Kidney (tissue), 14 donors: Measurements from ENCODE around the gene LMAN1L. TPM values are rescaled to one million over a fixed set of nuclear protein-coding genes. Genes with fewer than 3 reads are reported as not detected.

ENCODE experiments used
- DNase-seq, 5 donors: peaks; one replicate each; pipeline ENCODE4 v3.0.0-alpha.2; 2013 to 2020
- FAIRE-seq: peaks from 2 replicates; lab custom pipeline; 2012; peaks lifted over from hg19 to GRCh38; lab: Jason Lieb, UNC
- H3K27ac ChIP-seq, 2 donors: one replicate each; pipeline ENCODE4 v1.7.0; 2013; ENCODE audit warnings: low read depth in 2 of 2, low read length in 2 of 2, inconsistent platforms in 1 of 2
- H3K27me3 ChIP-seq: one replicate; pipeline ENCODE4 v1.7.1; 2013; ENCODE audit warnings: low read length, inconsistent platforms; ENCODE audit not compliant: control insufficient read depth, insufficient read depth
- H3K36me3 ChIP-seq, 3 donors: one replicate each; pipeline versions ENCODE4 v1.7.0 to v1.7.1; 2013; ENCODE audit warnings: low read length in 3 of 3, control low read depth in 1 of 3, inconsistent platforms in 1 of 3; ENCODE audit not compliant: insufficient read depth in 3 of 3, control insufficient read depth in 2 of 3
- H3K4me1 ChIP-seq, 3 donors: one replicate each; pipeline versions ENCODE4 v1.7.0 to v1.7.1; 2013; ENCODE audit warnings: low read length in 3 of 3, inconsistent platforms in 1 of 3, low read depth in 1 of 3; ENCODE audit not compliant: control insufficient read depth in 2 of 3, insufficient read depth in 2 of 3
- H3K4me3 ChIP-seq, 3 donors: one replicate each; pipeline versions ENCODE4 v1.7.0 to v1.8.1; 2013; ENCODE audit warnings: low read length in 3 of 3, control low read depth in 1 of 3, inconsistent platforms in 1 of 3
- H3K9ac ChIP-seq, 3 donors: one replicate each; pipeline versions ENCODE4 v1.7.0 to v1.7.1; 2013; ENCODE audit warnings: low read length in 3 of 3, control low read depth in 1 of 3, inconsistent platforms in 1 of 3
- H3K9me3 ChIP-seq, 3 donors: one replicate each; pipeline versions ENCODE4 v1.7.0 to v1.7.1; 2013; ENCODE audit warnings: low read length in 3 of 3, control low read depth in 1 of 3, inconsistent platforms in 1 of 3; ENCODE audit not compliant: control insufficient read depth in 2 of 3, insufficient read depth in 1 of 3
- intact Hi-C: fragments of 100-400 bp; cut with DNase I; formaldehyde crosslinking; loops from one replicate; pipeline ENCODE4 v1.11.1; 2022
- polyA plus RNA-seq: library from polyadenylated mRNA; stranded (reverse); fragments of 350-450 nt; fragmentation: Illumina TruSeq; extraction: RNeasy Lipid Tissue Mini Kit (QIAGEN cat#74804); gene quantifications from one replicate; pipeline ENCODE4 v1.2.3, GENCODE V29; 2014; ENCODE audit warnings: low read depth, low replicate concordance; ENCODE audit not compliant: insufficient read depth
- total RNA-seq: library from RNA; stranded (reverse); fragmentation: NEBNext Ultra II Directional; extraction: Animal tissue kit (Norgen Biotek cat#: 25700); gene quantifications from one replicate; pipeline ENCODE4 v1.2.1, GENCODE V29; 2021
- TF ChIP-seq, protein P1 (sequence below): IDR thresholded peaks from 3 replicates; pipeline ENCODE4 v1.5.1; 2012; ENCODE audit warnings: mild to moderate bottlenecking, moderate library complexity, borderline replicate concordance; ENCODE audit not compliant: insufficient read depth; ENCODE audit errors: extremely low read depth
- donor health status: control.
- donor health status: control.
- donor health status: control.
- donor health status: control.
- donor health status: control.
- donor health status: DM: yes; HTN: yes; CAD: no.
- donor health status: Normal renal cell carcinoma (clear cell type).

The LMAN1L gene
- total and polyA plus RNA-seq, 2 donors from 2014 or later: not detected

DNA sequence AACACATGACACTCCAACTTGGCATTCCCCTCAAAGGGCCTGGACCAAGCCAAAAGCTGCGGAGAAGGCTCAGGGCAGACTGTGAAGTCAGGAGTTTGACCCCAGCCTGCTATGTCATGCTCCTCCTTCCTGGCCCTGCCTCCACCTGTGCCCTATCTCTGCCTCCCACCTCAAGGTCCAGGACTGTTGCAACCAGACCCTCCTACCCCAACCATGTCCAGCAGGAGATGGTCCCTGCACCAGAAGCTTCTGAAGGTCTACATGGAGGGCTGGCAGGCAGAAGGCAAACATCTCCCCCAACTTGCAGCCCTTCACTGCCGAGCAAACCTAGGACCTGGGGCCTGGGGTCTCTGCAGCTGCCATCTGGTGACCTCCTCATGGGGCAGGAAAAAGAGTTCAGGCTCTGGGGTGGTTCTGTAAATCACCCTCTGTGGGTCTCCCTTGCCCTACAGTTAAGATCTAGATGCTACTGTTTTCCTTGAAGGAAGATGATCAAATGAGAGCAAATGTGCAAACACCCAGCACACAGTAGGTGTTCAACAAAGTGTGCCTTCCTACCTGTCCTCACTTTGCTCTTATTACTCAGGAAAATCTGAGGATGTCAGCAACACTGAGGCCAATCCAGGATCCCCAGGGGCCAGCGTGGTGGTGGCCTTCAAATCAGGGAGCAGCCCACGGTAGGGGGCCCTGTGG is 42.3 kb upstream of the LMAN1L start:
- no peak overlapping the region for H3K9ac ChIP-seq
- H3K4me3 ChIP-seq: no peak overlapping the region
- FAIRE-seq: no peak
- H3K4me1 ChIP-seq: peaks cover 0 to 2% (median 0%) of the 10 kb centered on the region in 3 donors
- H3K27me3 ChIP-seq: no peaks in the 10 kb centered on the region
- TF ChIP-seq, protein P1, sequence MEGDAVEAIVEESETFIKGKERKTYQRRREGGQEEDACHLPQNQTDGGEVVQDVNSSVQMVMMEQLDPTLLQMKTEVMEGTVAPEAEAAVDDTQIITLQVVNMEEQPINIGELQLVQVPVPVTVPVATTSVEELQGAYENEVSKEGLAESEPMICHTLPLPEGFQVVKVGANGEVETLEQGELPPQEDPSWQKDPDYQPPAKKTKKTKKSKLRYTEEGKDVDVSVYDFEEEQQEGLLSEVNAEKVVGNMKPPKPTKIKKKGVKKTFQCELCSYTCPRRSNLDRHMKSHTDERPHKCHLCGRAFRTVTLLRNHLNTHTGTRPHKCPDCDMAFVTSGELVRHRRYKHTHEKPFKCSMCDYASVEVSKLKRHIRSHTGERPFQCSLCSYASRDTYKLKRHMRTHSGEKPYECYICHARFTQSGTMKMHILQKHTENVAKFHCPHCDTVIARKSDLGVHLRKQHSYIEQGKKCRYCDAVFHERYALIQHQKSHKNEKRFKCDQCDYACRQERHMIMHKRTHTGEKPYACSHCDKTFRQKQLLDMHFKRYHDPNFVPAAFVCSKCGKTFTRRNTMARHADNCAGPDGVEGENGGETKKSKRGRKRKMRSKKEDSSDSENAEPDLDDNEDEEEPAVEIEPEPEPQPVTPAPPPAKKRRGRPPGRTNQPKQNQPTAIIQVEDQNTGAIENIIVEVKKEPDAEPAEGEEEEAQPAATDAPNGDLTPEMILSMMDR: no peak
- H3K9me3 ChIP-seq: no peaks in the 10 kb centered on the region
- DNase-seq: no peak
- intact Hi-C loops: loop anchor here (5.0 kb wide), 1 partner anchor 182 kb away; no protein-coding TSS in a partner anchor
- H3K27ac ChIP-seq: no peak overlapping the region
- H3K36me3 ChIP-seq: no peaks in the 10 kb centered on the region

DNA sequence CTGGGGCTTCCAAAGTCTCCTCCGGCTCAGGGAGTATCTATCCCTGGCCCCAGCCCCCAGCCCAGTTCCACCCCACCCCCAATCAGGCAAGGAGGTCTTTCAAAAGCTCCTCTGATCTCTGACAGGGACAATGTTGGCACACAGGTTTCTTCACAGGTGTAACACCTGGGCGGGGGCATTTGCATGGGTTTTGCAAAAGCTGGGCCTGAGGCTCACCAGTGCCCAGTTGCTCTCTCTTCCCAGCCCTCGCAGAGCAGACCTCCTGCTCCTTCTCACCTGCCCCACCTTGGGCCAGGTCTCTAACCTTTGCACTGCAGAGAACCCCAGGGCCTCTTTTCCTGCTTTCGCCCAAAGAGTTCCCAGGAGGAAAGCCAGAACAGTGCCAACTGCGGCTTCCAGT is 39.3 kb upstream of the LMAN1L start:
- Histone ChIP-seq H3K9ac (no peak overlapping the region), H3K9me3 (no peaks in the 10 kb centered on the region), H3K27me3 (no peaks in the 10 kb centered on the region), H3K4me1 (peaks cover 0 to 11% (median 0%) of the 10 kb centered on the region in 3 donors), H3K27ac (no peak overlapping the region), H3K4me3 (no peak overlapping the region), H3K36me3 (no peaks in the 10 kb centered on the region)
- TF ChIP-seq, protein P1: no peak
- intact Hi-C loops: loop anchor here (5.0 kb wide), 1 partner anchor 179 kb away; no protein-coding TSS in a partner anchor
- FAIRE-seq (no peak), DNase-seq (no peak)

DNA sequence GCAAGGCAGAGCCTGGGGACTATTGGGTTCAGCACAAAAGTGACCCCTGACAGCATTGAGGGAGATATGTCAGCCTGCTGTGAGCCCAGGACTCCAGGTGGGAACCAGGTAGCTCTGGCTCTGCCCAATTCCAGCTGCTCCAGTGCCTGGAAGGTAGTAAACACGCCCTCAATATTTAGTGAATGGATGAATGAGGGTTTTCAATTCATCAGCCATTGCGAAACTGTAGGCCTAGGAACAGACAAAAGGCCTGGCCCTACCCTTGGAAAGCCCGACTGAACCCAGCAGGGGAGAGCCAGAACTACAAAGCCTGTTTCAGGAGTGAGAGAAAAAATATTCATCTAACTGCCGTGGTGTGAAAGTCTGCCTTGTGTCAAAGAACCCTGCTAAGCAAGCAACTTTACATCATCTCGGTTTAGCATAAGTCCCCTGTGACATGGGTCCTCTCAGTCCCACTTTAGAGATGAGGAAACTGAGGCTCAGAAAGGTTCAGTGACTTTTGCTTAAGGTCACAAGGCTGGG is 38.8 kb upstream of the LMAN1L start:
- TF ChIP-seq, protein P1: no peak
- DNase-seq (no peak), FAIRE-seq (no peak)
- H3K9me3 ChIP-seq: no peaks in the 10 kb centered on the region
- H3K27ac ChIP-seq: no peak overlapping the region
- intact Hi-C loops: loop anchor here (5.0 kb wide), 1 partner anchor 179 kb away; no protein-coding TSS in a partner anchor
- H3K4me3 ChIP-seq: no peak overlapping the region
- H3K9ac ChIP-seq: no peak overlapping the region
- no peaks in the 10 kb centered on the region for H3K36me3 ChIP-seq
- peaks cover 0 to 11% (median 0%) of the 10 kb centered on the region in 3 donors for H3K4me1 ChIP-seq
- H3K27me3 ChIP-seq: no peaks in the 10 kb centered on the region
